Measurements from ENCODE around the gene TBX1.

The TBX1 gene

DNA sequence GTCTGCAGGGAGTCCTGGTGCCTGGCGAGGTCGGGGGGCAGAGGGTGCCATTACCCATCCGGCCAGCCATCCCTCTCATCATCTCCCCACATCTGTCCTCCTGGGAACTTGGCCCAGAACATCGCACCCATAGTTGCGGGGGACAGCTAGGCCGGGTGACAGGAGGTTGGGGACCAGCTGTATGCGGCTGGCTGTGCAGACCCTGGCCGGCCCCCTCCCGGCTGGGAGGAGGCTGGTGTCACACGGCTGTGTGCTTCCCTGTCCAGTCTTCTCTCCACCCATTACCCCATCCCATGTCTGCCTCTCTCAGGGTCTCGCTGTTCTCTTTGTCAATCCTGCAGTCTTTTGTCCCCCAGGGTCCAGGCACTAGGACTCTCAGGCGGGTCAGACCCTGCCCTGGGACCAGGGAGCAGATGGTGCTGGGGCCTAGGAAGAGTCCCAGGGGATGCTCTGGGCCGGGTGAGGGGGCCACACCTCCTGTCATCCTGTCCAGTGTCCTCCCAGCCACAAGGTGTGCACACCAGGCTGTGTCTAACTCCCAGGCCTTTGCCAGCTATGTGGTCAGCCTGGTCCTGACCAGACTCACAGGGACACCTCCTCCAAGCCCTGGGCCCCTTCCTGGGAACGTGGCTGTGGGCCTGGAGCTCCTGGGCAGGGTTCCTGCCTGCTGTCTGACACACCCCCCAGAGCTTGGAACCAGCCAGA is 6.4 kb upstream of the TBX1 start:
- no peak for DNase-seq

GRCh38 chr22:19754701-19755144 is 5.9 kb upstream of the TBX1 start:
- no peak for DNase-seq

DNA sequence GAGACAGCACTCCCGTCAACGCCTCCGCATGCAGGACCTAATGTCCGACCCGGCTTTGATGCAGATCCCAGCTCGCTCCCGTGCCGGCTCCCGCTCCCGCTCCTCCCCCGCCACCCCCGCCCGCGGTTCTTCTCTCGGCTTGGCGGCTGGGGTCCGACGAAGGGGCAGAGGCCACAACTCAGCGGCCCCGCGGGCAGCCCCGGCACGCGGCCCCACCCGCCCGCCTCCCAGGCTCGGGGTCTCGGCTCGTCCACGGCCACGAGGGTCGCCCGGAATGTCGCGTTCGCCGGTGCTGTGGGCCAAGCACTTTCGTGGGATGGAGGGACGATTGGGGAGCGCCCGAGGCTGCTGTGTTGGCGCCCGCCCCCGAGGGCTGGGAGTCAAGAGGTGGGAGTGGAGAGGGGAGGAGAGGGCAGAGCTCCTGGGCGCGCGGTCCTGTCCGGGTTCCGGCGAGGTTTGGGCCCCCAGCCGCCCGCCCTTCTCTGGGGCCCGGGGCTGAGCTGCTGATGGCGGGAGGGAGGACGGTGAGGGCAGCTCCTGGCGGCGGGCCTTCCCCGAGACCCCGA is 5.3 kb upstream of the TBX1 start:
- no peak for DNase-seq

DNA sequence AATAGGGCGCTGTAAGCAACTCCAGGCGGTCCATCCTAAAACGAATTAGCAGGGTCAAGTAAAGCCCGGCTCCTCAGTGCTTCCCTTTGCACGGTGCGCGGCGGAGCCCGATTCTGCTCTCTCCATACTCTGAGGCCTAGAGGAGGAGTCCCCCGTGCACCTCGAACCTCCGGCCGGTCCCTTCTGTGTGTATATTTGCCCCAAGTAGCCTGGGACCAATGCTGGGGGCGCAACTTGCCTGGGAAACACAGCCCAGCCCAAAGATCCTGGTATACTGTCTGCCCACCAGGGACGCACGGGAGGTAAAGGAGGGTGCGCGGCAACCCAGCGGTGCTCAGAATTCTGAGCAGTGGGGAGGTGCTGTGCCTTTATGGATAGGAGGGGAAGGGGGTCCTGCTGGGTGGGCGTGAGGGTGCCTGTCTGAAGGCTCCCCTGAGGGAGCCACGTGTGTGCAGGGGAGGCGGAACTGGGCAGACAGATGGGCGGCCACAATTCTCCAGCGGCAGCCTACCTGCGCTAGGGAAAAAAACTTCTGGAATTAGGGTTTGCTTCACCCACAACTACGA is 4.8 kb upstream of the TBX1 start:
- no peak for DNase-seq

- DNase-seq, result no peak
These were observed 4.1 kb upstream of the TBX1 start for GRCh38 chr22:19756288-19757128.

- no peak for DNase-seq
These were observed 3.2 kb upstream of the TBX1 start for GRCh38 chr22:19757140-19757984.

- no peak for DNase-seq
These were observed 2.3 kb upstream of the TBX1 start for GRCh38 chr22:19757985-19758895.

DNA sequence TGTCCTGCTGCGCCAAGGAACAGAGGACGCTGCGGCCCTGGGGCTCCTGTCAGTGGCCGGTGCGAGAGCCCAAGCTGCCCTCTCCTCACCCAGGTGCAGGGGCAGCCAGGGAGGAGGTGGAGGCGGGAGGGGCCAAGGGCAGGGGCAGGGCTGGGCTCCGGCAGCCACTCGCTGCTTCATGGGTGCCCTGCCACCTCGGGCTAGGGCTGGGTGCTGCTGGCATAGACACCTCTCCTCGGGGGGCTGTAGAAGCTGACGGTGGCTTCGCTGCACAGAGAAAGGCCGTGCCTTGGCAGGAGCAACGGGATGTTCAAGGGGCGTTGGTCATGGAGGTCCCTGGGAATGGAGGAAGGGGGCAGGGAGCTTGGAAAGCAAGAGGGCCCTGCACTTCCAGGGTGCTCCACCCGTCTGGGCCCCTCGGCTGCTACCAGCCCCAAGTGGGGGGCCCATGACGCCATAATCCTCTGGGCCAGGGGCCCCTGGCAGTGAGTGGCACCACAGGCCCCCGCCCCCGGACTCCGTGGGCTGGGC is 1.6 kb upstream of the TBX1 start:
- DNase-seq, result no peak

DNA sequence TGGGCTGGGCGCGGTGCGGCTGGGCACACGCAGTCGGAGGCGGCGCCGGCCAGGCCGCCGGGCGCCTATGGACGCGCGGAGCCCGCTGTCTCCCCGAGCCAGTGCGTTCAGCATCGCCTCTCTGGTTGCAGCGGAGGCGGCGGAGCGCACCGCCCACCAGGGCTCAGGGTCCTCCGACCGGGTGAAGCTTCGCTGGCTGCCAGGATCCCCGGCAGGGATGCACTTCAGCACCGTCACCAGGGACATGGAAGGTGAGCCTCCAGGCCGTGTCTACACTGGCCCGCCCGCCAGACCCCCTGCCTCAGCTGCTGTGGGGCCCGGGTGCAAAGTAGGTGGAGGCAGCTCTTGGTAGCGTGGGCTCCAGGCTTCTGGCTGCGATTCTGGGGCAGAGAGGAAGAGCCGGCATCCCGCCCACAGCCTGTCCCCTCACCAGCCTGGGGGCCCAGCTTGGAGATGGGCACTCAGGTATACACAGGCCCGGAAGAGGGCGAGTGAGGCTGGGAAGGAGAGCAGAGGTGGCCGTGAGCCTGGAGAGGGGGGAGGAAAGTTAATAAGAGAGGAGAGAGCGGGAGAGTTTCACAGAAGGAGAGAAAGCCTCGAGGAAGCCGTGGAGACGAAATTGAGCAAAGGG is 1.0 kb upstream of the TBX1 start:
- no peak for DNase-seq

GRCh38 chr22:19760951-19761724 is 560 bp downstream of the TBX1 start:
- DNase-seq, result no peak

DNA sequence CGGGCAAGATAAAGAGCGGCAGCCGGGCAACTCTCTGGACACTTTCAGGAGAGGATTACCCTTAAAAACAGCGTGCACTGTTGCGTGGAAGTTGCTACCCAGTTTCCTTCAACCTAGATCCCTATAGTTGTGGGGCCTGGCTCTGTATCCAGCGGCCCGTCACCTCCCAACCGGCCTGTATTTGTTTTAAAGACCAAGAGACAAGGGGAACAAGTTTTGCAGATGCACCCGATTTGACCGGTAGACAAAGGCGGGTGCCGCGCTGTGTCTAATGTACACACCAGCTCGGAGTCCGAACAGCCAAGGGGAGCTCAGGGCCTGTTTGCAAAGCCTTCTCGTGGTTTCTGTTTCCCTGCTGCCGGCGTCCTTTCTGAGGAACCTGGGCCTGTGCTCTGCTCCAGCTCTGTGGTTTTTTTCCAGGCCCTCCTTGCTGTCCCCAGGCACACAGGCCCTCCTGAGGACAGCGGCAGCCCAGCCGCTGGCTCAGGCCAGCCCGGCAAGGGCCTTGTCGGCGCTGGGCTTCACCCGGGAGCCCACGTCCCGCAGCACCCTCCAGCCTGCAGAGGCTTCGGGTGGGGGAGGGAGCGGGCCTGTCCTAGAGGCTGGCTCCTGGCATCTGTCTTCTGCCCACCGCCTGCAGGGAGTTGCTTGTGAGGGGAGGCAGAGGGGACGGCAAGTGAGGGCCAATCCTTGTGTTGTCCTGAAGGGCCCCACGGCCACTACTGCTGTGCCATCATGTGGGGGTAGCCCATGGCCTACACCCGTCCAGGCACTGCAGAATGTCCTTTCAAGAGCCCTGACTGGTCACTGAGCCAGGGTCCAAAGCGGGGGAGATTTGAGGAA is 1.4 kb downstream of the TBX1 start:
- no peak for DNase-seq

GRCh38 chr22:19762568-19763457 is 2.2 kb downstream of the TBX1 start:
- no peak for DNase-seq

- no peak for DNase-seq
These were observed 3.1 kb downstream of the TBX1 start for GRCh38 chr22:19763458-19764298.

DNA sequence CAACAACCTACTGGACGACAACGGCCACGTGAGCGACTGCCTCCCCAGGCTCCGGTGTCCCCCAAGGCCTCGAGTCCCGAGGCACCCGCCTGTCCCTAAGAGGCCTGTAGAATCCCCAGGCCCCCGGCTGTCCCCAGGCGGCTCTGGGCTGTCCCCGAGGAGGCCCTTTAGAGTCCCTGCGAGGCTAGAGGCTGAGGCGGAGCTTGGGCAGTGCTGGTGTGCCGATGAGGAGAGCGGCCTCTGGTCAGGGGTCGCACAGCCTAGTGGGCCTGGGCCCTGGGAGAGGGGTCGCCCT is 3.7 kb downstream of the TBX1 start:
- DNase-seq, result no peak

GRCh38 chr22:19764636-19765476 is 4.3 kb downstream of the TBX1 start:
- DNase-seq, result no peak
